OCI-LY3 (cell line): ENCODE data around the gene RNF2.

ENCODE experiments used
- H2AFZ ChIP-seq: fragments of 200-600, 300-600 bp; shearing (Covaris generic); 2 replicates; pipeline ENCODE4 v1.6.0; 2014; ENCODE audit warnings: antibody characterized with exemption, low read depth, low read length
- H3K27ac ChIP-seq: fragments of 200-600, 300-600 bp; sonication (generic); 2 replicates; pipeline ENCODE4 v1.5.1; 2014; ENCODE audit warnings: mild to moderate bottlenecking, low read length, moderate library complexity, mixed read lengths
- H3K27me3 ChIP-seq: fragments of 200-600, 300-600 bp; sonication (generic); 2 replicates; pipeline ENCODE4 v1.6.1; 2014; ENCODE audit warnings: low read depth, low read length, mixed read lengths
- H3K36me3 ChIP-seq: fragments of 200-600, 300-600 bp; sonication (generic); replicated peaks from 2 replicates; pipeline ENCODE3; 2014; ENCODE audit warnings: low read depth, low read length, mixed read lengths
- H3K4me1 ChIP-seq: fragments of 300-600, 200-600 bp; sonication (generic); 2 replicates; pipeline ENCODE4 v1.6.1; 2014; ENCODE audit warnings: low read length, mixed read lengths
- H3K4me2 ChIP-seq: fragments of 200-600, 300-600 bp; sonication (generic); 2 replicates; pipeline ENCODE4 v1.6.1; 2014; ENCODE audit warnings: low read length, mixed read lengths
- H3K4me3 ChIP-seq: fragments of 300-600, 200-600 bp; sonication (generic); 2 replicates; pipeline ENCODE4 v1.5.1; 2014; ENCODE audit warnings: antibody characterized with exemption, mild to moderate bottlenecking, low read length, moderate library complexity
- H3K79me2 ChIP-seq: fragments of 300-600, 200-600 bp; shearing (Covaris generic); 2 replicates; pipeline ENCODE4 v1.6.1; 2014; ENCODE audit warnings: mild to moderate bottlenecking, low read length, mixed read lengths
- H3K9ac ChIP-seq: fragments of 300-600, 200-600 bp; shearing (Covaris generic); 2 replicates; pipeline ENCODE4 v1.6.0; 2014; ENCODE audit warnings: mild to moderate bottlenecking, low read length, moderate library complexity
- H3K9me3 ChIP-seq: fragments of 200-600, 300-600 bp; shearing (Covaris generic); 2 replicates; pipeline ENCODE4 v1.6.1; 2014; ENCODE audit warnings: low read length, mixed read lengths; ENCODE audit not compliant: insufficient read depth
- H4K20me1 ChIP-seq: fragments of 200-600, 300-600 bp; sonication (generic); 2 replicates; pipeline ENCODE4 v1.6.1; 2016; ENCODE audit warnings: low read length, mixed read lengths; ENCODE audit not compliant: insufficient read depth
- CTCF ChIP-seq: fragments of 200-600, 300-600 bp; sonication (generic); IDR thresholded peaks from 2 replicates; pipeline ENCODE4 v1.5.1; 2014; ENCODE audit warnings: antibody characterized with exemption, low read length, low read depth
- EZH2phosphoT487 ChIP-seq: fragments of 200-600 bp; shearing (Covaris generic); IDR thresholded peaks from 2 replicates; pipeline ENCODE4 v1.6.1; 2018; ENCODE audit warnings: antibody characterized with exemption, mixed run types, low read depth

The RNF2 gene

GRCh38 chr1:185058110-185058509 is 12.8 kb downstream of the RNF2 start:
- Histone ChIP-seq H4K20me1 (peaks cover 55% of the 10 kb centered on the region), H2AFZ (no peak overlapping the region), H3K9me3 (no peaks in the 10 kb centered on the region), H3K4me3 (no peak overlapping the region), H3K79me2 (peaks cover 94% of the 10 kb centered on the region), H3K4me2 (peak overlapping the region; percentile 25; the same call in 1 of the 2 replicates), H3K27ac (no peak overlapping the region), H3K27me3 (no peaks in the 10 kb centered on the region), H3K4me1 (peaks cover 35% of the 10 kb centered on the region), H3K36me3 (no peaks in the 10 kb centered on the region), H3K9ac (no peak overlapping the region)
- TF ChIP-seq CTCF (no peak), EZH2phosphoT487 (no peak)

- Histone ChIP-seq H3K9ac (no peak overlapping the region), H3K4me2 (no peak overlapping the region)
Observed at GRCh38 chr1:185058876-185059275, 13.5 kb downstream of the RNF2 start.

GRCh38 chr1:185059950-185060571 is 14.7 kb downstream of the RNF2 start:
- no peak for TF ChIP-seq EZH2phosphoT487
- no peak for TF ChIP-seq CTCF
- H3K9ac ChIP-seq, result no peak overlapping the region
- no peak overlapping the region for H3K4me2 ChIP-seq
- no peaks in the 10 kb centered on the region for H3K27me3 ChIP-seq
- peaks cover 55% of the 10 kb centered on the region for H4K20me1 ChIP-seq
- H3K36me3 ChIP-seq, result peaks cover 7% of the 10 kb centered on the region
- H3K4me1 ChIP-seq, result peaks cover 40% of the 10 kb centered on the region
- no peak overlapping the region for H3K4me3 ChIP-seq
- H3K9me3 ChIP-seq, result no peaks in the 10 kb centered on the region
- no peak overlapping the region for H2AFZ ChIP-seq
- H3K27ac ChIP-seq, result no peak overlapping the region
- H3K79me2 ChIP-seq, result peaks cover 95% of the 10 kb centered on the region

More at GRCh38 chr1:185058876-185059275, 13.5 kb downstream of the RNF2 start:
- no peaks in the 10 kb centered on the region for H3K27me3 ChIP-seq
- no peak overlapping the region for H3K4me3 ChIP-seq
- peaks cover 40% of the 10 kb centered on the region for H3K4me1 ChIP-seq
- TF ChIP-seq EZH2phosphoT487 (no peak), CTCF (no peak)
- H4K20me1 ChIP-seq, result peaks cover 63% of the 10 kb centered on the region
- H3K9me3 ChIP-seq, result no peaks in the 10 kb centered on the region
- peaks cover 94% of the 10 kb centered on the region for H3K79me2 ChIP-seq
- no peak overlapping the region for H3K27ac ChIP-seq
- H2AFZ ChIP-seq, result no peak overlapping the region
- peaks cover 2% of the 10 kb centered on the region for H3K36me3 ChIP-seq

GRCh38 chr1:185062710-185063370 is 17.5 kb downstream of the RNF2 start:
- Histone ChIP-seq H3K36me3 (peaks cover 7% of the 10 kb centered on the region), H2AFZ (no peak overlapping the region), H3K4me1 (peaks cover 43% of the 10 kb centered on the region), H3K4me2 (peak overlapping the region; percentile 46), H4K20me1 (peaks cover 59% of the 10 kb centered on the region), H3K9ac (no peak overlapping the region), H3K27ac (no peak overlapping the region), H3K9me3 (no peaks in the 10 kb centered on the region), H3K27me3 (no peaks in the 10 kb centered on the region), H3K79me2 (peaks cover 96% of the 10 kb centered on the region), H3K4me3 (no peak overlapping the region)
- TF ChIP-seq EZH2phosphoT487 (no peak), CTCF (no peak)
